Measurements from ENCODE around the gene ATXN1.

- TF ChIP-seq GATA2 (IDR thresholded peaks at IDR 0.05; ENCODE audit: low read depth, low read length) (no peak), GATA3 (IDR thresholded peaks at IDR 0.05; ENCODE audit: low read depth, low read length) (no peak)
Measured at GRCh38 chr6:16487996-16488674, 273.1 kb downstream of the ATXN1 start.
